WTC11 (cell line): ENCODE measurements around the gene LYRM4. TPM values are rescaled to one million over a fixed set of nuclear protein-coding genes. Genes with fewer than 3 reads are reported as not detected.
A peak's percentile ranks its signal among the peaks of the same experiment; 100 is the strongest.

Experiments used
- ATAC-seq: fragments of 200-7000 bp; cut with Tn5 transposase; 2 replicates; pipeline ENCODE4 v1.10.0; 2021; ENCODE audit warnings: mild to moderate bottlenecking, moderate library complexity
- CTCF ChIA-PET: fragments of 300-600 bp; sonication (Branson Sonifier 250); formaldehyde crosslinking; loops from one replicate; lab custom pipeline; 2021; ENCODE audit warnings: antibody characterized with exemption; lab: Charles Lee
- POLR2A ChIA-PET: fragments of 350-600 bp; sonication (Branson Sonifier 250); formaldehyde crosslinking; loops from one replicate; lab custom pipeline; 2021; ENCODE audit warnings: antibody characterized with exemption; lab: Charles Lee
- DNase-seq: peaks from one replicate; pipeline ENCODE4 v3.0.0; 2021; ENCODE audit warnings: low spot score
- H3K27ac Mint-ChIP-seq: 2 replicates; pipeline ENCODE4 v1.8.0; 2021; ENCODE audit warnings: mixed read lengths
- H3K27me3 Mint-ChIP-seq: 2 replicates; pipeline ENCODE4 v1.8.0; 2021; ENCODE audit warnings: low read depth, mild to moderate bottlenecking, moderate library complexity, mixed read lengths
- H3K36me3 Mint-ChIP-seq: 2 replicates; pipeline ENCODE4 v1.8.0; 2021; ENCODE audit warnings: mixed read lengths
- H3K4me1 Mint-ChIP-seq: 2 replicates; pipeline ENCODE4 v1.8.0; 2022; ENCODE audit warnings: mixed read lengths
- H3K4me3 Mint-ChIP-seq: 2 replicates; pipeline ENCODE4 v1.8.0; 2021; ENCODE audit warnings: mild to moderate bottlenecking, moderate library complexity, mixed read lengths
- H3K9me3 Mint-ChIP-seq: 2 replicates; pipeline ENCODE4 v1.8.0; 2021; ENCODE audit warnings: mixed read lengths
- ARID4B ChIP-seq: sonication (generic); formaldehyde crosslinking; IDR thresholded peaks from 2 replicates; pipeline ENCODE4 v1.8.0; 2023; ENCODE audit warnings: missing genetic modification reagents, mild to moderate bottlenecking, borderline replicate concordance
- ESRRA ChIP-seq: sonication (generic); formaldehyde crosslinking; IDR thresholded peaks from 2 replicates; pipeline ENCODE4 v1.8.1; 2022; ENCODE audit warnings: mild to moderate bottlenecking, missing genetic modification reagents, borderline replicate concordance
- FOXJ3 ChIP-seq: sonication (generic); formaldehyde crosslinking; IDR thresholded peaks from 2 replicates; pipeline ENCODE4 v1.9.0; 2021; ENCODE audit warnings: missing genetic modification reagents, mild to moderate bottlenecking, borderline replicate concordance
- FOXP1 ChIP-seq: sonication (generic); formaldehyde crosslinking; IDR thresholded peaks from 2 replicates; pipeline ENCODE4 v1.8.0; 2022; ENCODE audit warnings: missing genetic modification reagents, mild to moderate bottlenecking, moderate library complexity, borderline replicate concordance
- GRHL2 ChIP-seq: fragments of 250-450 bp; sonication (Bioruptor Pico); IDR thresholded peaks from 2 replicates; pipeline ENCODE4 v1.8.0; 2022; ENCODE audit warnings: mild to moderate bottlenecking, moderate library complexity; ENCODE audit not compliant: insufficient replicate concordance, severe bottlenecking
- NFYB ChIP-seq: sonication (generic); formaldehyde crosslinking; conservative IDR thresholded peaks from 2 replicates; pipeline ENCODE4 v1.8.0; 2022; ENCODE audit warnings: low read depth, missing genetic modification reagents
- SMAD3 ChIP-seq: sonication (generic); formaldehyde crosslinking; IDR thresholded peaks from 2 replicates; pipeline ENCODE4 v1.8.0; 2022; ENCODE audit warnings: missing genetic modification reagents, mild to moderate bottlenecking, borderline replicate concordance
- STAT6 ChIP-seq: sonication (generic); formaldehyde crosslinking; conservative IDR thresholded peaks from 2 replicates; pipeline ENCODE4 v1.8.1; 2023; ENCODE audit warnings: mild to moderate bottlenecking, low read depth, missing genetic modification reagents, moderate library complexity
- TCF7 ChIP-seq: sonication (generic); formaldehyde crosslinking; IDR thresholded peaks from 2 replicates; pipeline ENCODE4 v1.8.0; 2022; ENCODE audit warnings: mild to moderate bottlenecking, low read depth, missing genetic modification reagents, moderate library complexity
- ZBTB43 ChIP-seq: sonication (generic); formaldehyde crosslinking; IDR thresholded peaks from 2 replicates; pipeline ENCODE4 v1.8.1; 2023; ENCODE audit warnings: mild to moderate bottlenecking, missing genetic modification reagents
- ZNF138 ChIP-seq: sonication (generic); formaldehyde crosslinking; conservative IDR thresholded peaks from 2 replicates; pipeline ENCODE4 v1.8.1; 2022; ENCODE audit warnings: mild to moderate bottlenecking, moderate library complexity, missing genetic modification reagents
- ZNF281 ChIP-seq: sonication (generic); formaldehyde crosslinking; IDR thresholded peaks from 2 replicates; pipeline ENCODE4 v1.8.0; 2023; ENCODE audit warnings: mild to moderate bottlenecking, missing genetic modification reagents
- ZNF416 ChIP-seq: fragments of 250-450 bp; sonication (Bioruptor Pico); IDR thresholded peaks from 2 replicates; pipeline ENCODE4 v1.9.0; 2021; ENCODE audit warnings: mild to moderate bottlenecking, inconsistent platforms
- ZNF532 ChIP-seq: fragments of 250-450 bp; sonication (Bioruptor Pico); IDR thresholded peaks from 2 replicates; pipeline ENCODE4 v1.9.0; 2021; ENCODE audit warnings: mild to moderate bottlenecking, borderline replicate concordance
- total RNA-seq: library from RNA; stranded (reverse); gene quantifications from 3 replicates; pipeline ENCODE4 v1.2.3, GENCODE V29; 2021

LYRM4 gene
- total RNA-seq, 1 experiment from 2014 or later, result 49.7 TPM

- TF ChIP-seq STAT6 (CRISPR knock-in tag) (no peak), ZNF281 (CRISPR knock-in tag) (no peak), ZNF416 (CRISPR knock-in tag) (no peak), FOXJ3 (no peak), NFYB (no peak), GRHL2 (CRISPR knock-in tag) (no peak), ESRRA (CRISPR knock-in tag) (no peak), FOXP1 (no peak)
These were observed 61.5 kb downstream of the LYRM4 start (continued) for GRCh38 chr6:5199283-5199682.

GRCh38 chr6:5197084-5197483, 63.7 kb downstream of the LYRM4 start:
- H3K27me3 Mint-ChIP-seq, result no peaks in the 10 kb centered on the region
- no peak overlapping the region for H3K27ac Mint-ChIP-seq
- ATAC-seq (no peak), DNase-seq (no peak)
- TF ChIP-seq ZNF532 (CRISPR knock-in tag), result no peak
- ChIA-PET CTCF (interaction anchor here (1.4 kb wide), 2 partner anchors 17 to 53 kb away, joined by 4 to 6 read pairs; no protein-coding TSS in a partner anchor), POLR2A (no interaction called here)
- H3K4me1 Mint-ChIP-seq, result peaks cover 9% of the 10 kb centered on the region
- peaks cover 6% of the 10 kb centered on the region for H3K9me3 Mint-ChIP-seq
- H3K4me3 Mint-ChIP-seq, result no peak overlapping the region
- peaks cover 13% of the 10 kb centered on the region for H3K36me3 Mint-ChIP-seq

GRCh38 chr6:5192135-5192794, 68.5 kb downstream of the LYRM4 start:
- CTCF ChIA-PET, result interaction anchor here (0.8 to 2.9 kb wide), 4 partner anchors 11 to 111 kb away, joined by 3 to 11 read pairs (median 6); no protein-coding TSS in a partner anchor
- Mint-ChIP-seq H3K27ac (no peak overlapping the region), H3K4me3 (no peak overlapping the region), H3K9me3 (peaks cover 6% of the 10 kb centered on the region), H3K36me3 (peaks cover 13% of the 10 kb centered on the region), H3K4me1 (peaks cover 16% of the 10 kb centered on the region), H3K27me3 (no peaks in the 10 kb centered on the region)
- ATAC-seq (peak; percentile 84), DNase-seq (no peak)
- POLR2A ChIA-PET, result interaction anchor here (0.6 kb wide), 1 partner anchor 325 kb away, joined by 4 read pairs; no protein-coding TSS in a partner anchor
- TF ChIP-seq SMAD3 (CRISPR knock-in tag), result no peak
- no peak for TF ChIP-seq NFYB
- TF ChIP-seq ZNF138 (CRISPR knock-in tag), result no peak
- TF ChIP-seq ZBTB43 (CRISPR knock-in tag), result no peak
- no peak for TF ChIP-seq ARID4B (CRISPR knock-in tag)
- no peak for TF ChIP-seq ZNF416 (CRISPR knock-in tag)
- TF ChIP-seq TCF7 (CRISPR knock-in tag), result no peak
